Urinary bladder (tissue), 4 donors: ENCODE data around the gene NR1H4. TPM values are rescaled to one million over a fixed set of nuclear protein-coding genes. Genes with fewer than 3 reads are reported as not detected.

Source experiments
- DNase-seq: peaks from one replicate; pipeline ENCODE4 v3.0.0-alpha.2; 2015; ENCODE audit errors: extremely low spot score
- H3K27ac ChIP-seq: one replicate; pipeline ENCODE4 v1.5.1; 2013; ENCODE audit warnings: low read depth, mild to moderate bottlenecking, moderate library complexity
- H3K36me3 ChIP-seq: one replicate; pipeline ENCODE4 v1.6.1; 2013; ENCODE audit warnings: mild to moderate bottlenecking, moderate library complexity; ENCODE audit not compliant: insufficient read depth
- H3K4me1 ChIP-seq: one replicate; pipeline ENCODE4 v1.6.1; 2013; ENCODE audit warnings: mild to moderate bottlenecking, moderate library complexity; ENCODE audit not compliant: insufficient read depth
- H3K4me3 ChIP-seq: one replicate; pipeline ENCODE4 v1.5.1; 2013; ENCODE audit warnings: low read depth, low read length
- WGBS: extraction: QIAGEN DNeasy Blood & Tissue Kit; methylation state at CpG from one replicate; pipeline ENCODE4 v1.1.7; 2013; 5-methylcytosine and 5-hydroxymethylcytosine counted together
- polyA plus RNA-seq: library from polyadenylated mRNA; stranded (reverse); fragments of 200-250 nt; gene quantifications from one replicate; pipeline ENCODE4 v1.2.3, GENCODE V29; 2013
- small RNA-seq: library from RNA; depleted of rRNA; stranded (forward); fragments of <200 nt; gene quantifications from one replicate; pipeline ENCODE3, GENCODE V24; 2014
- total RNA-seq: library from RNA; depleted of rRNA; stranded (reverse); fragments of >200 nt; gene quantifications from one replicate; pipeline ENCODE4 v1.2.3, GENCODE V29; 2014
- donor health status: healthy with polysubstance abuse.
- donor health status: healthy.

The NR1H4 gene
- total and polyA plus RNA-seq, 2 donors, result 1.9 to 3.2 TPM

GRCh38 chr12:100612606-100613005 lies 138.9 kb downstream of the NR1H4 start:
- no peak overlapping the region for H3K4me3 ChIP-seq
- DNase-seq, result no peak
- no peaks in the 10 kb centered on the region for H3K4me1 ChIP-seq
- 84% methylated on average over 3 of the region's 3 CpGs for WGBS
- H3K36me3 ChIP-seq, result no peaks in the 10 kb centered on the region
- no peak overlapping the region for H3K27ac ChIP-seq

Small RNAs within 50 kb of the gene (small RNA-seq; reads per million reads assigned to genes)
- not detected for gene AC010200.2

Other genes starting within 250 kb of the NR1H4 start
- 3.4 TPM for gene DEPDC4, start 206.8 kb upstream of the NR1H4 start, total RNA-seq
- 0.92 TPM for gene DEPDC4, start 206.8 kb upstream of the NR1H4 start, polyA plus RNA-seq
- 88.5 TPM for gene SCYL2, start 206.7 kb upstream of the NR1H4 start, total RNA-seq
- gene SCYL2, start 206.7 kb upstream of the NR1H4 start, polyA plus RNA-seq, result 22.2 TPM
- gene SLC17A8, start 116.8 kb upstream of the NR1H4 start, total RNA-seq, result 0.95 TPM
- gene SLC17A8, start 116.8 kb upstream of the NR1H4 start, polyA plus RNA-seq, result 0.05 TPM
- gene GAS2L3, start 99.8 kb downstream of the NR1H4 start, total RNA-seq, result 60.9 TPM
- 2.0 TPM for gene GAS2L3, start 99.8 kb downstream of the NR1H4 start, polyA plus RNA-seq